PC-9 (cell line): ENCODE data around the gene A4GALT.

ENCODE experiments used
- CTCF ChIP-seq: fragments of 200-600 bp; sonication (generic); conservative IDR thresholded peaks from 2 replicates; pipeline ENCODE4 v1.6.1; 2017; ENCODE audit warnings: mixed run types, antibody characterized with exemption, mild to moderate bottlenecking, moderate library complexity
- EZH2 ChIP-seq: fragments of 200-600 bp; sonication (generic); IDR thresholded peaks from 2 replicates; pipeline ENCODE4 v1.8.0; 2017; ENCODE audit warnings: antibody characterized with exemption, low read depth

- TF ChIP-seq CTCF (no peak), EZH2 (no peak)
These were observed 32.1 kb downstream of the A4GALT start for GRCh38 chr22:42688241-42689211.
